ENCODE measurements around the gene METTL8.

GRCh38 chr2:171287036-171287571 lies 146.7 kb downstream of the METTL8 start:
- no peak for TF ChIP-seq POLR2A (IDR thresholded peaks at IDR 0.05)
- TF ChIP-seq CTCF (IDR thresholded peaks at IDR 0.05) = no peak
